Tibial artery (tissue), 4 donors: Measurements from ENCODE around the gene LTO1.

Experiments used
- DNase-seq, 2 donors: peaks; one replicate each; pipeline ENCODE4 v3.0.0-alpha.2; 2019
- H3K27ac ChIP-seq, 2 donors: fragments of 200-600 bp; sonication (generic) in 1 of 2; 1 replicate in 1 of 2; 2 replicates in 1 of 2; pipeline ENCODE4 v1.5.1; 2018 to 2019; ENCODE audit warnings: mild to moderate bottlenecking in 1 of 2
- H3K27me3 ChIP-seq, 2 donors: fragments of 200-600 bp; sonication (generic) in 1 of 2; one replicate each; pipeline versions ENCODE4 v1.5.1 to v1.6.0; 2016 to 2019
- H3K36me3 ChIP-seq, 3 donors: fragments of 200-600 bp; sonication (generic) in 2 of 3; one replicate each; pipeline ENCODE4 v1.5.1; 2016 to 2019; ENCODE audit warnings: mild to moderate bottlenecking in 2 of 3
- H3K4me1 ChIP-seq, 4 donors: fragments of 200-600 bp; sonication (generic) in 2 of 4; 1 replicate in 3 of 4; 2 replicates in 1 of 4; pipeline ENCODE4 v1.5.1; 2016 to 2019
- H3K4me3 ChIP-seq, 2 donors: fragments of 200-600 bp; sonication (generic) in 1 of 2; 1 replicate in 1 of 2; 2 replicates in 1 of 2; pipeline ENCODE4 v1.5.1; 2018 to 2019; ENCODE audit warnings: mild to moderate bottlenecking in 2 of 2
- H3K9me3 ChIP-seq, 3 donors: fragments of 200-600 bp; sonication (generic) in 1 of 3; one replicate each; pipeline ENCODE4 v1.5.1; 2016 to 2019
- CTCF ChIP-seq, 2 experiments: fragments of 200-600 bp in 1 of 2; fragments of 450-650 bp in 1 of 2; IDR thresholded peaks; one replicate each; pipeline ENCODE4 v1.5.1; 2017 to 2019; ENCODE audit warnings: antibody characterized with exemption in 2 of 2, mild to moderate bottlenecking in 1 of 2, moderate library complexity in 1 of 2
- intact Hi-C: fragments of 100-400 bp; cut with DNase I; formaldehyde crosslinking; loops from one replicate; pipeline ENCODE4 v1.15.0; 2023; ENCODE audit warnings: low total_unique reads

The LTO1 gene

GRCh38 chr11:69707176-69707575 lies 32.0 kb upstream of the LTO1 start:
- Histone ChIP-seq H3K27ac (no peak overlapping the region), H3K27me3 (peaks cover 0 to 69% of the 10 kb centered on the region in 2 donors), H3K4me1 (peaks cover 0 to 25% (median 22%) of the 10 kb centered on the region in 4 donors), H3K4me3 (no peak overlapping the region), H3K9me3 (no peaks in the 10 kb centered on the region), H3K36me3 (no peaks in the 10 kb centered on the region)
- intact Hi-C loops: no loop called here
- no peak for DNase-seq
- no peak for TF ChIP-seq CTCF (IDR thresholded peaks at IDR 0.05)

GRCh38 chr11:69705901-69706787 lies 31.0 kb upstream of the LTO1 start:
- H3K36me3 ChIP-seq: no peaks in the 10 kb centered on the region
- no peak overlapping the region for H3K4me3 ChIP-seq
- H3K27ac ChIP-seq: no peak overlapping the region
- no peaks in the 10 kb centered on the region for H3K9me3 ChIP-seq
- no peak for TF ChIP-seq CTCF (IDR thresholded peaks at IDR 0.05)
- H3K27me3 ChIP-seq: peaks cover 0 to 72% of the 10 kb centered on the region in 2 donors
- intact Hi-C loops: no loop called here
- peaks cover 0 to 29% (median 24%) of the 10 kb centered on the region in 4 donors for H3K4me1 ChIP-seq
- DNase-seq: no peak

GRCh38 chr11:69705351-69705811 lies 30.2 kb upstream of the LTO1 start:
- intact Hi-C loops: no loop called here
- Histone ChIP-seq H3K4me1 (peaks cover 0 to 29% (median 24%) of the 10 kb centered on the region in 4 donors), H3K27ac (no peak overlapping the region), H3K4me3 (no peak overlapping the region), H3K27me3 (peaks cover 0 to 76% of the 10 kb centered on the region in 2 donors), H3K36me3 (no peaks in the 10 kb centered on the region), H3K9me3 (no peaks in the 10 kb centered on the region)
- DNase-seq: no peak
- no peak for TF ChIP-seq CTCF (IDR thresholded peaks at IDR 0.05)

- Histone ChIP-seq H3K4me3 (peak overlapping the region in 1 of 2 donors; percentile 28), H3K27me3 (peaks cover 0 to 78% of the 10 kb centered on the region in 2 donors), H3K36me3 (no peaks in the 10 kb centered on the region), H3K27ac (no peak overlapping the region), H3K9me3 (no peaks in the 10 kb centered on the region), H3K4me1 (peaks cover 0 to 29% (median 24%) of the 10 kb centered on the region in 4 donors)
- peak in 1 of 2 experiments; percentile 30 for TF ChIP-seq CTCF (IDR thresholded peaks at IDR 0.05)
- no peak for DNase-seq
- intact Hi-C loops: loop anchor here (5.0 kb wide), 1 partner anchor 188 kb away; no protein-coding TSS in a partner anchor
These were observed 29.5 kb upstream of the LTO1 start for GRCh38 chr11:69704508-69705253.

- H3K4me1 ChIP-seq: peaks cover 0 to 29% (median 24%) of the 10 kb centered on the region in 4 donors
These were observed 28.8 kb upstream of the LTO1 start, which contains the start of gene FGF19 for GRCh38 chr11:69703768-69704507. FGF19 (minus strand) TSS chr11:69704022; CDS start chr11:69703876, 146 bp downstream.

More at GRCh38 chr11:69703768-69704507, 28.8 kb upstream of the LTO1 start, which contains the start of gene FGF19:
- peak within 1 kb of the TSS in 1 of 2 donors; percentile 28 for H3K4me3 ChIP-seq
- H3K27ac ChIP-seq: no peak within 1 kb of the TSS
- no peaks in the 10 kb centered on the region for H3K9me3 ChIP-seq
- TF ChIP-seq CTCF (IDR thresholded peaks at IDR 0.05): no peak
- H3K27me3 ChIP-seq: peaks cover 0 to 80% of the 10 kb centered on the region in 2 donors
- intact Hi-C loops: loop anchor here (5.0 kb wide), 1 partner anchor 188 kb away; no protein-coding TSS in a partner anchor
- DNase-seq: no peak
- H3K36me3 ChIP-seq: no peaks in the 10 kb centered on the region
